NOMO-1 (cell line): Measurements from ENCODE around the gene DRD4.

Source experiments
- DNase-seq, 2 experiments: peaks; one replicate each; lab custom pipeline; 2025; ENCODE audit not compliant: unreplicated experiment in 2 of 2; lab: John Stamatoyannopoulos, UW

DRD4 gene

GRCh38 chr11:609341-609811 lies 27.7 kb upstream of the DRD4 start:
- no peak for DNase-seq

DNA sequence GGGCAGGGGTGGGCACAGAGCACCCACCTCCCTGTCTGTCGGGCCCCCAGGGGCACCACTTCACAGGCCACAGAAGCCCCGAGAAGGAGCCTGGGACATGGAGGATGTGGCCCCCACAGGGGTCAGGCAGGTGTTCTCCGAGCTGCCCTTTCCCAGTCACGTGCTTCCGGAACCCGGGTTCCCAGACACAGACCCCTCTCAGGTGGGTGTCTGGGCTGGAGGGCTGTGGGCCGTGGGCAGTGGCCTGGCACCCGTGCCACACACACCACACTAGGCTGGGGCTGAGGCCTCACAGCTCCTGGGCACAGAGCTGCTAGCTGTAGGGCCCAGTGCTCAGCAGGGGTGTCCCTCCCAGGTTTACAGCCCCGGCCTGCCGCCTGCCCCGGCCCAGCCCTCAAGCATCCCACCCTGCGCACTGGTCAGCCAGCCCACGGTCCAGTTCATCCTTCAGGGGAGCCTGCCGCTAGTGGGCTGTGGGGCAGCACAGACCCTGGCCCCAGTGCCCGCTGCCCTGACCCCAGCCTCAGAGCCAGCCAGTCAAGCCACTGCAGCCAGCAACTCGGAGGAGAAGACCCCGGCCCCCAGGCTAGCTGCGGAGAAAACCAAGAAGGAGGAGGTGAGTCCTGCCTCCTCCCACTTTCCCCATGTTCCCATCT lies 26.8 kb upstream of the DRD4 start:
- DNase-seq: no peak

GRCh38 chr11:611001-611996 lies 25.8 kb upstream of the DRD4 start:
- no peak for DNase-seq

GRCh38 chr11:612201-612960 lies 24.7 kb upstream of the DRD4 start:
- no peak for DNase-seq

- DNase-seq: no peak
Observed at GRCh38 chr11:612961-613300, 24.1 kb upstream of the DRD4 start.

DNA sequence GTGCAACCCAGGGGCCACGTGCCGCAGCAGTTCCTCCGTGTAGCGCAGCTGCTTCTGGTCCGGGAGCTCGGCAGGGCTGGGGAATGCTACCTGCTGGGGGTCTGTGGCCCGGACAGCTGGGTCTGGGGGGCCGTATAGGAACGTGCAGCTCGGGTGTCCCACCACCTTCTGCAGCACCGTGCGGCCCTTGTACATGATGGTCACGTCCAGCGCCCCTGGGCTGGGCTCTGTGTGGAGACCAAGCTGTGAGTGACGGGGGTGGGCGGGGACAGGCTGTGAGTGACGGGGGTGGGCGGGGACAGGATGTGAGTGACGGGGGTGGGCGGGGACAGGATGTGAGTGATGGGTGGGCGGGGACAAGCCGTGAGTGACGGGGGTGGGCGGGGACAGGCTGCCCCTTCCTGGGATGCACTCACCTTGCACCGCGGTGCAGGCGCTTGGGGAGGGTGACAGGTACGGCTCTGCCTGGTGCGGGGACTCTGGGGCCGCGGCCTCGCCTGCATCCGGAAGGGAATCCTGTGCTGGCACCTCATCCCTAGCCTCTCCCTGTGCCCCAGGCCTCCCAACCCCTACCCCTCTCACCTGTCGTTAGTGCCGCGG lies 23.6 kb upstream of the DRD4 start:
- peak in 1 of 2 experiments; percentile 58 for DNase-seq

GRCh38 chr11:614021-614622 lies 22.9 kb upstream of the DRD4 start:
- no peak for DNase-seq

GRCh38 chr11:614623-615503 lies 22.2 kb upstream of the DRD4 start:
- no peak for DNase-seq

DNA sequence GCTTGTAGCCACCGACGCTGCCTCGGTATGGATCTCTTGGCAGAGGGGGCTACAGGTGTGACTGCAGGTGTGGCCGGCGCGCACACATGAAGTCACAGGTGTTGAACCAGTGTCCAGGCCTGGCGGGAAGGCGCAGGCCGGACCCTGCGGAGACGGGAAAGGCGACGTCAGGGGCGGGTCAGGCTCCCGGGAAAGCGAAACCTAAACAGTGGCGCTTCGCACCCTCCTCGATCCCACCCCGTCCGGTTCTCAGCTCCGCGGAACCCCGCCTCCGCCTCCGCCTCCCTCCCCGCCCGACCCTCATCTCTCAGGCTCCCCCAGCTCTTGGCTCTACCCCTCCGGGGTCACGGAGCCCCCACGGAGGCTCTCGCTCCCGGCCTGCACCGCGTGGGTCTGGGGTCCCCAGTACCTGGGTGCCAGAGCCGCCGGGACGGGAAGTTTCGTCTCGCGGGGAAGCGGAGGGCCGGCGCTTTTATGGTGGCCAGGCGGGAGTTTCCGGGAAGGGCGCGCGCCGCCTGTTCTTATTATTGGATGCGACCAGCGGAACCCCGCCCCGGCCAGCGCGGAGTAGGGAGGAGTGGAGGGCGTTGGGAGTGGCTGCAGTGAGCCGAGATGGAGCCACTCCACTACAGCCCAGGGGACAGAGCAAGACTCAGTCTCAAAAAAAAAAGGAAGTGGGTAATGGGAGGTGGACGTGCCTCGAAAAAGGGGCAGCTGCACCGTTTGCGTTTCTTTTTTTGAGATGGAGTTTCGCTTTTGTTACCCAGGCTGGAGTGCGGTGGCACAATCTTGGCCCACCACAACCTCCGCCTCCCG lies 21.4 kb upstream of the DRD4 start, which contains the start of gene IRF7:
Gene IRF7 (minus strand): TSS at position 447 of the 816 bp plus-strand sequence. CDS start 586 bp downstream, outside the sequence.
- peak; percentile 96 to 98 for DNase-seq

DNA sequence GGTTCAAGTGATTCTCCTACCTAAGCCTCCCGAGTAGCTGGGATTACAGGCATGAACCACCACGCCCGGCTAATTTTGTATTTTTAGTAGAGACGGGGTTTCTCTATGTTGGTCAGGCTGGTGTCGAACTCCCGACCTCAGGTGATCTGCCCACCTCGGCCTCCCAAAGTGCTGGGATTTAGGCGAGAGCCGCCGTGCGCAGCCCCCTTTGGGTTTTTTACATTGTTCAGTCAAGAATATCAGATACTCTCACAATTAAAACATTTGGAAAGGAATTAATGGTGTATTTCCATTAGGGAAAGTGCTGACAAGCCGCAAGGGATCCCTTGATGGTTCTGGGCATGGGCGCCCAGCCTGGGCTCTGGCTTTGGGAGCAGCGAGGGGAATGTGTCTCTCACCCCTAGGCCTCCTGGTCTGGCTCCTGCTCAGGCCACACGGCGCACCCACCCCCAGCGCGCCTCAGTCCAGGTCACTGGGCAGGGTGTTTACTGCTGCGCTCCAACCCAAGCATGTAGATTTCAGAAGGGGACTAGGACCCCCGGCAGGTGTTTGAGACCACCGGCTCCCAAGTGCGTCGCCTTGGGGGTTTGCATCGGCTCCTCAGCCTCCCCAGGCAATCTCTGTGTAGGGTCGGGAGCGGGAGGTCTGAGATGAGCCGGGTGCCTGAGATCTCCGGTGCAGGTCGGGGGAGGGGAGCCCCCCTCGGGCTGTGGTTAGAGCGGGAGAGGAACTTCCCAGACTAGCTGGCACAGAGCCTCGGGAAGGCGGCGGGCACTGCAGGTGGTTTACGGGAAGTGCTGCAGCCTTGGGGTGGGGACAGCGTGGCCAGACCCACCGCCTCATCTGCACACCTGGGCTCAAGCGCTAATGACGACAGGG lies 20.5 kb upstream of the DRD4 start:
- DNase-seq: no peak

GRCh38 chr11:617199-617911 lies 19.7 kb upstream of the DRD4 start:
- DNase-seq: no peak

DNA sequence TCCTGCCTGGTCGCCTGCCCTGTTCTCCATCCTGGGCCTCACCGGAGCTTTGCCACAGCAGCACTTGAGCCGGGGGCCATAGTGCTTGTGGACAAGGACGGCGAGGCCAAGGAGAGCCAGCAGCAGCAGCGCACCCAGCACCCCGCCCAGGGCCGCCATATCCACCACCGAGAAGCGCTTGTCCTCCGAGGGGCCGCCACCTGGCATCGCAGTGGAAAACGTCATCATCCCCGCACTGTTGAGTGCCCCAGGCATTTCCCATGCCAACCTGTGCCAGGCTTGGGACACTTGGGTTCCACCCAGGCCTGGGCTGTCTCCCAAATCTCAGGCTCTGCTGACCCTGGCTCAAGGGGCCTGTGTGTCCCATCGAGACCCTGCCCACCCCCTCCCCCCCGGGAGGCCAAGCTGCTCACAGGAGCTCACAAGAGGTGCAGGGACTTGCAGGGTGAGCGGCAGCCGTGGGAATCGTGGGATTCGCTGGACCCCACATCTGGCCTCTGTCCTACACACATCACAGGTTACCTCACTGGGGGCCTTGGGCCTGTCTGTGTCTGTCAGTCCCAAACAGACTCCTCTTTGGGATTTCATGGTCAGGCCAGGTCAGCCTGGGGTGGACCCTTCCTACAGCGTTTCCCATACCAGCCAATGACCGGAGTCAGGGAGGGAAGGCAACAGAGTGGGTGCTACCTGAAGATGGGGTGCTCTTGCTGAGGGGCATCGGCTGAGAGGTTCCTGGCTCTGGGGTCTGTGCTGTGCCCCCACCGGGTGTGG lies 19.0 kb upstream of the DRD4 start:
- DNase-seq: no peak

DNA sequence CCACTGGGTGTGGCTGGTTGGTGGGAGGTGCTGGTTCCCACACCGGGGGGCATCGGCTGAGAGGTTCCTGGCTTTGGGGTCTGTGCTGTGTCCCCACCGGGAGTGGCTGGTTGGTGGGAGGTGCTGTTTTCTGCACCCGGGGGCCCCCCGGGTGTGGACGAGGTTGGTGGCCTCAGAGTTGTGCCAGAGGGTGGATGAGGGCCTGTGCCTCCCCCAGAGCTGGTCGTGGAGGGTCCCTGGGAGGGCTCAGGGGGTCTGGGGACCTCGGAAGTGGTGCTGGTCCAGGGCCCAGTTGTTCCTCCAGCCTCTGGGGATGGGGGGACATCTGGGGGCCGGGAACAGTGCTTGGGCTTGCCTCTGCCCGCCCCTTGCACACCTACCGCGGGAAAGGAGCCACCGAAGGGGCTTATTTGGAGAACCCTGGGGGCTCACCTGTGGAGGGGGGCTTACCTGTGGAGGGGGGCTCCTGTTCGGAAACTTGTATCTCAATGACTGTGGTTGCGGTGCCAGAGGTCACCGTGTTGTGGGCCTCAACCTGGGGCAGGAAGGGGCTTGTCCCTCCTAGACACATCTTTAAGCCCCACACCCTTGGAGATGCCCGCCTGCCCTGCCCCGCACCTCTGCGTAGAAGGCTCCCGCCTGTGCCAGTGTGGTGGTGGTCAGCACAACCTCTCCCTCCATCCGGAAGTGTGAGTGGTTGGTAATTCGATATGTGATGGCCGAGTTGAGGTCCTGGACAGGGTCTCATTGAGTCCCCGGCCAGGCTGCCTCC lies 18.0 kb upstream of the DRD4 start:
- no peak for DNase-seq

- DNase-seq: no peak
Observed at GRCh38 chr11:619628-620050, 17.4 kb upstream of the DRD4 start.

- no peak for DNase-seq
Observed at GRCh38 chr11:620201-620600, 16.9 kb upstream of the DRD4 start.
